Endothelial cell of umbilical vein (primary cell): Measurements from ENCODE around the gene LSMEM2.

ENCODE experiments used
- EZH2 ChIP-seq: IDR thresholded peaks from 2 replicates; pipeline ENCODE4 v1.6.1; 2012; ENCODE audit warnings: borderline replicate concordance, low read depth, mild to moderate bottlenecking, moderate library complexity, low read length, inconsistent platforms; ENCODE audit not compliant: severe bottlenecking
- POLR2A ChIP-seq: IDR thresholded peaks from 2 replicates; pipeline ENCODE4 v1.6.1; 2012; ENCODE audit warnings: low read depth, mild to moderate bottlenecking, control low read depth, low read length

DNA sequence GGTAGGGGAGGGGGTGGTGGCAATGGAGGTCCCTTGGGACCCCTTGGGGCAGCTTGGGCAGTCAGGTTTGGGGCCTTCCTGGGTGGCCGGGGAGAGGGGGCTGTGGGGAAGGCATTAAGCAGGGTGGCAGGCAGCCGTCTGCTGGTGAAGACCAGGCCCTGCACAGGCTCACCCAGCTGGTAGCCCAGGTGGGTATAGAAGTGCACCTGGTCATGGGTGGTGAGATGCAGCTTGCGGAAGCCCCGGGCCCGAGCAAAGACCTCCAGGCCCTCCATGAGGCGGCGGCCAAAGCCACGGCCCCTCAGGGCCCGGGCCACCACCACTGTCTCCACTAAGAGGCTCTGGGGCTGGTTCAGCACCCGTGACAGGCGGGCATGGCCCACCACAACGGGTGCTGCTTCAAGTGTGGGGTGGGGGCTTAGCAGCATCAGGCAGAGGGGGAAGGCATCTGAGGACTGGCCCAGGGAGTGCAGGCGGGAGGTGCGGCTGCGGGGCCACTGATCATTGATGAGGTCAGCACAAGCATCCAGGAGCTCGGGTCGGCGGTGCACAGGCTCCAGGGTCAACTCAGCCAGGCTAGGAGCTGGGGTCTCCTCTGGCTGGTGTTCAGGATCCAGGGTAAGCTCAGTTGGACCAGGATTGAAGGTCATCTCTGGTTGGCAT is 18.0 kb downstream of the LSMEM2 start:
- no peak for TF ChIP-seq EZH2
- no peak for TF ChIP-seq POLR2A
